HCT116 (cell line): ENCODE measurements around the gene DLX4. TPM values are rescaled to one million over a fixed set of nuclear protein-coding genes. Genes with fewer than 3 reads are reported as not detected.

Source experiments
- total RNA-seq: library from RNA; stranded (reverse); gene quantifications from one replicate; pipeline ENCODE4 v1.2.1, GENCODE V29; 2021; ENCODE audit not compliant: unreplicated experiment

The DLX4 gene
- total RNA-seq, 1 experiment from 2014 or later: 14.0 TPM

Other genes with a start within 250 kb of the DLX4 start
- 12.8 TPM for gene FAM117A, start 205.1 kb upstream of the DLX4 start, total RNA-seq
- gene KAT7, start 180.5 kb upstream of the DLX4 start, total RNA-seq: 79.5 TPM
- not detected for gene TAC4, start 121.1 kb upstream of the DLX4 start, total RNA-seq
- not detected for gene DLX3, start 26.0 kb downstream of the DLX4 start, total RNA-seq
- gene ITGA3, start 86.9 kb downstream of the DLX4 start, total RNA-seq: 392 TPM
- gene PDK2, start 126.2 kb downstream of the DLX4 start, total RNA-seq: 39.1 TPM
- 1.5 TPM for gene SAMD14, start 161.0 kb downstream of the DLX4 start, total RNA-seq
- 112 TPM for gene PPP1R9B, start 181.5 kb downstream of the DLX4 start, total RNA-seq
- gene SGCA, start 196.8 kb downstream of the DLX4 start, total RNA-seq: 0.37 TPM
- gene COL1A1, start 232.4 kb downstream of the DLX4 start, total RNA-seq: 33.6 TPM